GM12873 (cell line): Measurements from ENCODE around the gene THAP11.

Source experiments
- TF ChIP-seq, protein P1 (sequence below): IDR thresholded peaks from 2 replicates; pipeline ENCODE4 v1.5.1; 2012; ENCODE audit warnings: low read depth, mild to moderate bottlenecking, moderate library complexity, low read length, control low read depth; ENCODE audit not compliant: insufficient read depth; ENCODE audit errors: missing control alignments

Gene THAP11

DNA sequence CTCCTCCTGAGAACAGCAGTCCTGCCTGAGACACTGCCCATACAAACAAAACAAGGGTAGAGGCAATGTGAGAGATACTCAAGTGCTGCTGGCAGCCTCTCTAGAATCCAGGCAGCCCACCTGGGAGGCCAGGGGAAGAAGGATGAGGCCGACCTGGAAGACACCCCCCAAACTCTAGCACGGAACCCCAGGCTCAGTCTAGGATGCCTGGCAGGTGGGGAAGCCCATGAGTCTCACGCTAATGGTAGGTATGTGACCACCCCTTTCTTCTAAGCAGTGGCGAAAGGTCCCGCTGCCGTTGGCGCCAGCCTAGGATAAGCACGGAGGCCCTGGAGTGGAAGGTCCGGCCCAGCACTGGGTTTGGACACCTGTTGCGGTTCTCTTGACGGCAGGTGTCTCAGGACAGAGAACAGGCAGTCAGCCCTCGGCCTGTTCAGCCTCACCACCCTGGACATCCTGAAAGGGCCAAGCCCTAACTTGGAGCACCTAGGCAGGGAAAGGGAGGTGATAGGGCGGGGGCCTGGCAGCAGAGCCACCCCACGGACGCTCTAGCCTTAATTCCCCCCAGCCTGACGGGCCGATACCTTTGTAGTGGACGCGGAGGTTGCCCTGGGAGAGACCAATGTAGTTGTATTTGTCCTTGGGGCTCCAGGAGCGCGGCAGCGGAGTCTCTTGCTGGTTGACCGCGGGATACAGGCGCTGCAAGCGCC, 36.2 kb upstream of the THAP11 start:
- TF ChIP-seq, protein P1, sequence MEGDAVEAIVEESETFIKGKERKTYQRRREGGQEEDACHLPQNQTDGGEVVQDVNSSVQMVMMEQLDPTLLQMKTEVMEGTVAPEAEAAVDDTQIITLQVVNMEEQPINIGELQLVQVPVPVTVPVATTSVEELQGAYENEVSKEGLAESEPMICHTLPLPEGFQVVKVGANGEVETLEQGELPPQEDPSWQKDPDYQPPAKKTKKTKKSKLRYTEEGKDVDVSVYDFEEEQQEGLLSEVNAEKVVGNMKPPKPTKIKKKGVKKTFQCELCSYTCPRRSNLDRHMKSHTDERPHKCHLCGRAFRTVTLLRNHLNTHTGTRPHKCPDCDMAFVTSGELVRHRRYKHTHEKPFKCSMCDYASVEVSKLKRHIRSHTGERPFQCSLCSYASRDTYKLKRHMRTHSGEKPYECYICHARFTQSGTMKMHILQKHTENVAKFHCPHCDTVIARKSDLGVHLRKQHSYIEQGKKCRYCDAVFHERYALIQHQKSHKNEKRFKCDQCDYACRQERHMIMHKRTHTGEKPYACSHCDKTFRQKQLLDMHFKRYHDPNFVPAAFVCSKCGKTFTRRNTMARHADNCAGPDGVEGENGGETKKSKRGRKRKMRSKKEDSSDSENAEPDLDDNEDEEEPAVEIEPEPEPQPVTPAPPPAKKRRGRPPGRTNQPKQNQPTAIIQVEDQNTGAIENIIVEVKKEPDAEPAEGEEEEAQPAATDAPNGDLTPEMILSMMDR = peak; percentile 6

DNA sequence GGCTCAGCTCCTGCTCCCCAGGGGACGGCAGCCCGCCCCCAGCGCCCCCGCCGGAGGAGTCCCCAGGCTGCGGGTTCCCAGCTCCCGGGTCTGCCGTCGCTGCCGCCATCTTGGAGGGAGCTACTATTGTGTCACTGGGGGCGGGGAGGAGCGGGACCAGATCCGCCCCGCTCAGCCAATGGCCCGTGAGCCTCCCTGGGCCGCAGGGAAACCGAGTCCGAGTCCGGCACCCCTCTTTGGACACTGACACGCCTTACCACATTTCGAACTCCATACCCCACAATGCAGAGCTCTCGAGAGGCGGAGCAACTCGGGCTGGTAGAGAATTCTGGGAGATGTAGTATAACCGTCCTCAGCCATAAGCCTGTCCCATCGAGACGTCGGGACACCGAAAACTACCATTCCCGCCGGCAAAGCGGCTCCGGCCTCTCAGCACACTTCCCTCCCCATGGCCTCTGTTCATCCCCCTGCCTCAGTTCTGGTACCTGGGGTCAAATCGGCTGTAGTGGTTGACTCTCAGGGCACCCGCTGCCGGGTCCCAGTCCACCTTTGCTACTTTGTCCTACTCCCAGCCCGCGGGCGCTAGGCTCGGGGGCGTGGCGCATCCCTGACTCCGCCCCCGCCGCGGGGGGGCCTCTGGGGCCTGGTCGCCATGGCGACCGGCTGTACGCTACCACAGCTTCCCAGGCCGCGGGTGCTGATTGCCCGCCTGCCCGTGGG, 35.5 kb upstream of the THAP11 start, which contains the start of the genes RANBP10 and TSNAXIP1:
Gene RANBP10, minus strand, starts transcription at position 133 of the 720 bp plus-strand sequence. Its CDS starts 24 bp downstream, at position 109.
Gene TSNAXIP1, plus strand, starts transcription at position 462 of the 720 bp plus-strand sequence. CDS start 261 bp downstream, outside the sequence.
- TF ChIP-seq, protein P1 = no peak

DNA sequence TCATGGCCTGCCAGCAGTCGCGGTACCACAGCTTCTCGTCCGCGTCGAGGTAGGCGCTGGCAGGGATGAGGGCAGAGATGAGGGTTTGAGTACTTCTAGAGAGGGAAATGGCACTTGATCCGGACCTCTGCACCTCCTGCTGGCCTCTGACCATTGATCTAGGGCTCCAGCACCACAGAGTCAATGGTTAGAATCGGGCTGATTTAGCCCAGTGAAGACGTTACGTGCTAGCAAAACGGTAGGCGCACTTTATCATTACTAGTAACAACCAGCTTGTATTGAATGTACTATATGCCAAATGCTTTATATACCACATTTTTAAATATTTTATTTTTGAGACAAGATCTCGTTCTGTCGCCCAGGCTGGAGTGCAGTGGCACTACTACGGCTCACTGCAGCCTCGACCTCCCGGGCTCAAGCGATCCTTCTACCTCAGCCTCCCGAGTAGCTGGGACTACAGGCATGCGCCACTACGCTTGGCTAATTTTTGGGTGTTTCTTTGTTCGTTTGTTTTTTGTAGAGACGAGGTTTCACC, 34.9 kb upstream of the THAP11 start:
- TF ChIP-seq, protein P1 = peak; percentile 20

DNA sequence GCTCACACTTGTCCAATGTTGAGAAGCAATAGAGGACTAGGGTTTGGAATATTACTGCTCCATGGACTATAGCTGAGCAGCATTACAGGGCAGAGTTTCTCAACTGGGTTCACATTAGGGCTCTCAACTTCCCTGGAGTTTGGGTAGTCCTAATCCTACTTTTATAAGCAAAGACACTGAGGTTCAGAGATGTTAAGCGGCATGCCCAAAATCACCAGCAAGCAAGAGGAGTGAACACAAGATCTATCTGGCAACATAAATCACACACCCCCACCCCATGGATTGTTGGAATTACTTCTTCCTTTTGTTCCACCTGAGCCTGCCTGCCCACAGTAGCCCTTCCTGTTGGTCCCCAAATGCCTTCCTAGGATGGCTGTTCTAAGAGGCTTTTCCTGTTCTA, 30.2 kb upstream of the THAP11 start:
- TF ChIP-seq, protein P1 = no peak

DNA sequence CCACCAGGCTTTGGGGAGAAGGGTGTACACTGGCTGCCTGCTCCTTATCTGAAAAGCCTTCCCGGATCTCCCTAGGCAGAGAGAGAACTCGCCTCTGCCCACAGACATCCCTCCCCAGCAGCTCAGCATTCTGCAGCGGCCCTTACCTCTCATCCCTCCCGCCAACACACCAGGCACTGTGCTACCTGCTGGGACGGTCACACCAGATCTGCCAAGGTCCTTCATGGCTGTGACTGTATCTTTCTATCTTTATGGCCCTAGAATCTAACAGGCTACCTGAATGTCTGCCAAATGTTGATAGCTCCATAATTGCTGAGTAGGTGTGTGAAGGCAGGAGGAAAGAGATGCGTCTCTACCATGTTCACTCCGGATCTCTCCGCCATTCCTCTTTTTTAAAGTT, 27.6 kb upstream of the THAP11 start:
- TF ChIP-seq, protein P1 = no peak

DNA sequence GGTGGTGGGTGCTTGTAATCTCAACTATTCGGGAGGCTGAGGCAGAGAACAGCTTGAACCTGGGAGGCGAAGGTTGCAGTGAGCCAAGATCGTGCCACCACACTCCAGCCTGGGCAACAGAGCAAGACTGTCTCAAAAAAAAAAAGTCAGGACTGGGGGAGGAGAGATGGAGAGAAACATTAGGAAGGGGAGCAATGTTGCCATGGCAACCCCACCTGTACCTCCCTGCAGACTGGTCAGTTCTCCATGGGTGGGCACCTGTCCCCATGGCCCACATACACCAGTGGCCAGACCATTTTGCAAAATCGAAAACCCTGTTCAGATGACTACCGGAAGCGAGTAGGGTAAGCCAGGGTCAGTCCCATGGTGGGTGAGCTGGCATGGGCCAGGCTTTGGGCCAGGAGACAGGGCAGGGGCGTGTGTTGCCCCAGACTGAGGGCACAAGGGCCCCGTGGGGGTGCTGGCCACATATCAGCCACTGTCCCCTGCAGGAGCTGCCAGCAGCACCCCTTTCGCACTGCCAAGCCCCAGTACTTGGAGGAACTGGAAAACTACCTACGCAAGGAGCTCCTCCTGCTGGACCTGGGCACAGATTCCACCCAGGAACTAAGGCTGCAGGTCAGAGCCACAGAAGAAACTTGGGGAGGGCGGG, 21.4 kb upstream of the THAP11 start:
- TF ChIP-seq, protein P1 = no peak

DNA sequence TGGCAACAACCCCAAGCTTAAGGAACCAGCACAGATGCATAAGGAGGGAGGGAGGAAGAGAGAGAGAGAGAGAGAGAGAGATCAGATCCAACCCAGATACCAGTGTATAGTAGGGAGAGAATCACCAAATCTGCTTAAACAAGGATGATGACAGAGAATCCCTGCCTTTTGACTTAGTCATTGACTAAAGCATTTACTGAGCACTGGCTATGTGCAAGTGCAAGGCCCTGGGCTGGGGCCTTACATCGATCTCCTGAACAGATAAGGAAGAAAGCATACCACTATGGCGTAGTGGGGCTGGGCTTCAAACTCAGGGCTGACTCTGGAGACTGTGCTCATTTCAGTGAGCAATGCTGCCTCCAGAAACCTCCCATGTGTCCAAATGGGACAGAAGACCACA, 19.6 kb upstream of the THAP11 start:
- TF ChIP-seq, protein P1 = no peak
